SK-N-SH (cell line): Measurements from ENCODE around the gene NME9. TPM values are rescaled to one million over a fixed set of nuclear protein-coding genes. Genes with fewer than 3 reads are reported as not detected.

Experiments used
- CTCF ChIA-PET: fragments of 300-600, 350-600 bp; formaldehyde crosslinking; extraction: SDS; loops from one replicate; lab custom pipeline; 2021; lab: Yijun Ruan, JAX
- POLR2A ChIA-PET: fragments of 350-600 bp; sonication (Branson Sonifier 250); formaldehyde crosslinking; extraction: SDS; loops from one replicate; lab custom pipeline; 2020; ENCODE audit warnings: antibody characterized with exemption, inconsistent platforms; lab: Yijun Ruan, JAX
- DNase-seq: peaks from one replicate; pipeline ENCODE4 v3.0.0; 2012
- H2AFZ ChIP-seq: fragments of 200-600 bp; sonication (generic); 2 replicates; pipeline ENCODE4 v1.8.1; 2016; ENCODE audit warnings: antibody characterized with exemption, mild to moderate bottlenecking, low read depth
- H3F3A ChIP-seq: fragments of 200-600 bp; sonication (generic); replicated peaks from 2 replicates; pipeline ENCODE3; 2016; ENCODE audit warnings: antibody characterized with exemption, mild to moderate bottlenecking; ENCODE audit not compliant: insufficient read depth
- H3K27ac ChIP-seq, 2 experiments: fragments of 200-500 bp in 1 of 2; fragments of 200-600 bp in 1 of 2; sonication (Bioruptor generic) in 1 of 2; sonication (generic), shearing (Covaris generic) in 1 of 2; 2 replicates each; pipeline versions ENCODE4 v1.5.1 to v1.6.1; 2014 to 2016; ENCODE audit warnings: low read depth in 2 of 2, inconsistent platforms in 1 of 2, low read length in 1 of 2, mild to moderate bottlenecking in 1 of 2, mixed read lengths in 1 of 2
- H3K27me3 ChIP-seq: fragments of 200-600 bp; sonication (generic), shearing (Covaris generic); 2 replicates; pipeline ENCODE4 v1.6.1; 2016; ENCODE audit warnings: mixed run types; ENCODE audit not compliant: insufficient read depth
- H3K36me3 ChIP-seq, 2 experiments: fragments of 200-500 bp in 1 of 2; fragments of 200-600 bp in 1 of 2; sonication (Bioruptor generic) in 1 of 2; sonication (generic) in 1 of 2; replicated peaks in 1 of 2; 2 replicates each; pipeline versions ENCODE3 to v1.5.1; 2014 to 2016; ENCODE audit warnings: low read length in 1 of 2, mild to moderate bottlenecking in 1 of 2; ENCODE audit not compliant: insufficient read depth in 2 of 2, control insufficient read depth in 1 of 2
- H3K4me1 ChIP-seq, 2 experiments: fragments of 200-500 bp in 1 of 2; fragments of 200-600 bp in 1 of 2; sonication (Bioruptor generic) in 1 of 2; sonication (generic), shearing (Covaris generic) in 1 of 2; 2 replicates each; pipeline versions ENCODE4 v1.5.1 to v1.6.1; 2014 to 2016; ENCODE audit warnings: low read depth in 1 of 2, low read length in 1 of 2, mixed run types in 1 of 2; ENCODE audit not compliant: insufficient read depth in 2 of 2, control insufficient read depth in 1 of 2
- H3K4me2 ChIP-seq: fragments of 200-600 bp; sonication (generic), shearing (Covaris generic); 2 replicates; pipeline ENCODE4 v1.6.1; 2017; ENCODE audit warnings: mixed run types
- H3K4me3 ChIP-seq, 2 experiments: fragments of 200-500 bp in 1 of 2; fragments of 200-600 bp in 1 of 2; sonication (Bioruptor generic) in 1 of 2; sonication (generic), shearing (Covaris generic) in 1 of 2; 2 replicates each; pipeline versions ENCODE4 v1.5.1 to v1.8.1; 2014 to 2016; ENCODE audit warnings: low read depth in 2 of 2, inconsistent platforms in 1 of 2, low read length in 1 of 2, mild to moderate bottlenecking in 1 of 2, mixed read lengths in 1 of 2, moderate library complexity in 1 of 2
- H3K79me2 ChIP-seq: fragments of 200-600 bp; sonication (generic); 2 replicates; pipeline ENCODE4 v1.8.1; 2017; ENCODE audit warnings: mild to moderate bottlenecking; ENCODE audit not compliant: insufficient read depth
- H3K9ac ChIP-seq: fragments of 200-600 bp; sonication (generic); 2 replicates; pipeline ENCODE4 v1.6.1; 2017; ENCODE audit warnings: mixed run types
- H3K9me2 ChIP-seq: fragments of 200-600 bp; sonication (generic); 2 replicates; pipeline ENCODE4 v1.6.1; 2017; ENCODE audit warnings: mixed run types
- H3K9me3 ChIP-seq: fragments of 200-600 bp; sonication (generic); 2 replicates; pipeline ENCODE4 v1.6.1; 2017; ENCODE audit warnings: mixed run types, mild to moderate bottlenecking, moderate library complexity
- H4K20me1 ChIP-seq: fragments of 200-600 bp; sonication (generic); 2 replicates; pipeline ENCODE4 v1.6.1; 2017; ENCODE audit warnings: mild to moderate bottlenecking, mixed run types; ENCODE audit not compliant: insufficient read depth
- CHD2 ChIP-seq: fragments of 150-350 bp; IDR thresholded peaks from 2 replicates; pipeline ENCODE4 v1.6.1; 2018; ENCODE audit warnings: low read length; ENCODE audit not compliant: partially characterized antibody
- ELF1 ChIP-seq: IDR thresholded peaks from 2 replicates; pipeline ENCODE4 v1.4.0; 2012
- EZH2phosphoT487 ChIP-seq: fragments of 200-600 bp; sonication (generic); IDR thresholded peaks from 2 replicates; pipeline ENCODE4 v1.6.1; 2017; ENCODE audit warnings: low read depth, mixed run types, mild to moderate bottlenecking, antibody characterized with exemption, moderate library complexity, borderline replicate concordance
- FOSL2 ChIP-seq: IDR thresholded peaks from 2 replicates; pipeline ENCODE4 v1.4.0; 2012; ENCODE audit warnings: low read depth, mild to moderate bottlenecking, moderate library complexity, borderline replicate concordance
- FOXM1 ChIP-seq: IDR thresholded peaks from 2 replicates; pipeline ENCODE4 v1.4.0; 2012; ENCODE audit warnings: low read depth, mild to moderate bottlenecking
- GABPA ChIP-seq: IDR thresholded peaks from 2 replicates; pipeline ENCODE4 v1.4.0; 2012; ENCODE audit warnings: low read depth, mild to moderate bottlenecking
- JUND ChIP-seq: IDR thresholded peaks from 2 replicates; pipeline ENCODE4 v1.4.0; 2012
- MEF2A ChIP-seq: IDR thresholded peaks from 2 replicates; pipeline ENCODE4 v1.4.0; 2012; ENCODE audit warnings: low read depth, borderline replicate concordance
- MXI1 ChIP-seq: IDR thresholded peaks from 2 replicates; pipeline ENCODE4 v1.6.1; 2012; ENCODE audit warnings: mild to moderate bottlenecking, low read depth, low read length, improper control_type of control experiment
- NFIC ChIP-seq: IDR thresholded peaks from 2 replicates; pipeline ENCODE4 v1.4.0; 2012; ENCODE audit warnings: borderline replicate concordance
- POLR2AphosphoS5 ChIP-seq: IDR thresholded peaks from 2 replicates; pipeline ENCODE4 v1.6.1; 2012; ENCODE audit warnings: low read depth, low read length
- RAD21 ChIP-seq: IDR thresholded peaks from 2 replicates; pipeline ENCODE4 v1.6.1; 2012; ENCODE audit warnings: mild to moderate bottlenecking, low read length
- RCOR1 ChIP-seq: fragments of 150-350 bp; IDR thresholded peaks from 2 replicates; pipeline ENCODE4 v1.6.1; 2017; ENCODE audit warnings: antibody characterized with exemption, low read length
- RXRA ChIP-seq: IDR thresholded peaks from 2 replicates; pipeline ENCODE4 v1.4.0; 2012; ENCODE audit warnings: low read depth, mild to moderate bottlenecking, borderline replicate concordance
- SIN3A ChIP-seq: IDR thresholded peaks from 2 replicates; pipeline ENCODE4 v1.6.1; 2012; ENCODE audit warnings: low read depth, mild to moderate bottlenecking, low read length, moderate library complexity, borderline replicate concordance
- SMC3 ChIP-seq: IDR thresholded peaks from 2 replicates; pipeline ENCODE4 v1.6.1; 2012; ENCODE audit warnings: low read depth, low read length, improper control_type of control experiment
- TAF1 ChIP-seq: IDR thresholded peaks from 2 replicates; pipeline ENCODE4 v1.6.1; 2012; ENCODE audit warnings: low read depth, mild to moderate bottlenecking, low read length, moderate library complexity, borderline replicate concordance
- TEAD4 ChIP-seq: IDR thresholded peaks from 2 replicates; pipeline ENCODE4 v1.4.0; 2012; ENCODE audit warnings: mild to moderate bottlenecking, borderline replicate concordance; ENCODE audit not compliant: insufficient read depth
- WGBS: methylation state at CpG from one replicate; pipeline ENCODE4 v1.1.6; 2017; ENCODE audit warnings: low lambda C conversion rate; 5-methylcytosine and 5-hydroxymethylcytosine counted together
- polyA plus RNA-seq, 3 experiments: library from polyadenylated mRNA; depleted of rRNA; stranded (reverse); fragments of >200 nt; gene quantifications; 2 replicates each; pipeline ENCODE4 v1.2.3, GENCODE V29; 2012
- TF ChIP-seq, protein P1 (sequence below): IDR thresholded peaks from 2 replicates; pipeline ENCODE4 v1.4.0; 2012; ENCODE audit warnings: low read depth, borderline replicate concordance
- TF ChIP-seq, protein P2 (sequence below): IDR thresholded peaks from 2 replicates; pipeline ENCODE4 v1.6.1; 2012; ENCODE audit warnings: mild to moderate bottlenecking, low read depth, low read length, moderate library complexity
- TF ChIP-seq, protein P3 (sequence below): fragments of 200-600 bp; sonication (generic); IDR thresholded peaks from 2 replicates; pipeline ENCODE4 v1.6.1; 2017; ENCODE audit warnings: antibody characterized with exemption, mild to moderate bottlenecking, moderate library complexity
- TF ChIP-seq, protein P4 (sequence below): IDR thresholded peaks from 2 replicates; pipeline ENCODE4 v1.4.0; 2012; ENCODE audit warnings: low read depth
- TF ChIP-seq, protein P5 (sequence below): IDR thresholded peaks from 2 replicates; pipeline ENCODE4; 2012

NME9 gene
- polyA plus RNA-seq, 1 of the 3 experiments (the other 2 are of a cell fraction) = 0.43 TPM

DNA sequence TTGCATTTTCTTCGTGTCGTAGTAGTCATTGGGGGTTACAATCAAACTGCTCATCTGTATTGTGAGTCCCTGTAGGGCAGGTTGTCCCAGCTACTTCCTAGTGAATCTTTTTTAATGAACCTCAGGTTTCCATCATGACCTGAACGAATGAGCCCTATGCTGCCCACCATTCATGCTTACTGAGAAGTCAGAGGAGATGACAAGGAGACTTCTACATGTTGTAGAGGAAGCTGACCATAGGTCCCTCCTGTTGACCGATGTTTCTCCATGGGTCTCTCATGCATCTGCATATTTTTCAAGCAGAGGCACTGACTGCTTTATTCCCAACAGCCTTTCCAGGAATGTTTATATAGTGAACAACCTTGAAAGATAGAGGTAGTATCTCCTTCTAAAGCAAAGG is 5.0 kb upstream of the NME9 start (continued):
- TF ChIP-seq, protein P1, sequence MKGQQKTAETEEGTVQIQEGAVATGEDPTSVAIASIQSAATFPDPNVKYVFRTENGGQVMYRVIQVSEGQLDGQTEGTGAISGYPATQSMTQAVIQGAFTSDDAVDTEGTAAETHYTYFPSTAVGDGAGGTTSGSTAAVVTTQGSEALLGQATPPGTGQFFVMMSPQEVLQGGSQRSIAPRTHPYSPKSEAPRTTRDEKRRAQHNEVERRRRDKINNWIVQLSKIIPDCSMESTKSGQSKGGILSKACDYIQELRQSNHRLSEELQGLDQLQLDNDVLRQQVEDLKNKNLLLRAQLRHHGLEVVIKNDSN = no peak
- no peak for TF ChIP-seq ELF1
- TF ChIP-seq, all 33 proteins: peak for 0

DNA sequence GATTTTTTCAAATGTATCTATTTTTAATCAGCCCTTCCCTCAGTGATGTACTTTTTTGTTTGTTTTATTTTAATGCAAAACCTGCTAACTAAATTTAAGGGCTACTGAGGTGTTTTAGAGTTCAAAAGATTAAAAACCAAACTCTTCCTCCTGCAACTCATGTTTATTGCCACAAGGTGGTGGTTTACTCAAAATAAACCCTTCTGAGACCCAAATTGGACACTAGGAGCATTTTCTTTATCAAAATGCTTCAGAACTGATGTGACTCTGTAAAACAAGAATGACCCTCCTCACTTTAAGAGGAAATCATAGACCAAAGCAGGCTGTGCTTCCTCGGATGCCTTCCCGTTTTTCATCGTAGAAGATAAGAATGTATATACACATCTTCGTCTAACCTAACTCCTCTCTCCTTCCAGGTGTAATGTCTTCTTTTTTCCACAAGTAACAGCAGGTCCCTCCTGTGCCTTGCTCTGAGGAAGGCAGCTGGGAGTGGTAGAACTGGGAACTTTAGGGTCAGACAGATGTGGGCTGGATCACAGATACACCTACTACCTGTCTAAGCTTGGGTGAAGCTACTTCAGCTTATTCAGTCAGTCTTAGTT is 2.9 kb upstream of the NME9 start:
- no peak overlapping the region for H3K27ac ChIP-seq
- no peaks in the 10 kb centered on the region for H3K9me2 ChIP-seq
- 32% methylated on average over 4 of the region's 4 CpGs for WGBS
- no peaks in the 10 kb centered on the region for H4K20me1 ChIP-seq
- H3K4me1 ChIP-seq = peaks cover 3 to 5% of the 10 kb centered on the region in 2 experiments; a peak in 2 of 4 replicates
- no peaks in the 10 kb centered on the region for H3K9me3 ChIP-seq
- H3K79me2 ChIP-seq = no peaks in the 10 kb centered on the region
- peaks cover 7% of the 10 kb centered on the region for H3F3A ChIP-seq
- H3K4me3 ChIP-seq = no peak overlapping the region
- no peak overlapping the region for H3K4me2 ChIP-seq
- CTCF ChIA-PET = interaction anchor here (0.6 to 4.8 kb wide), 10 partner anchors 11 to 601 kb away, joined by 3 to 27 read pairs (median 4); partner anchors contain the start of gene MRAS
- TF ChIP-seq ELF1 (no peak), JUND (no peak), NFIC (no peak), POLR2AphosphoS5 (no peak), MXI1 (no peak), SIN3A (no peak), RXRA (no peak), TAF1 (no peak), FOXM1 (no peak), CHD2 (no peak), MEF2A (no peak), GABPA (no peak), EZH2phosphoT487 (no peak), RAD21 (peak; percentile 73), FOSL2 (no peak), RCOR1 (no peak), TEAD4 (no peak), SMC3 (peak; percentile 66)
- TF ChIP-seq, protein P2, sequence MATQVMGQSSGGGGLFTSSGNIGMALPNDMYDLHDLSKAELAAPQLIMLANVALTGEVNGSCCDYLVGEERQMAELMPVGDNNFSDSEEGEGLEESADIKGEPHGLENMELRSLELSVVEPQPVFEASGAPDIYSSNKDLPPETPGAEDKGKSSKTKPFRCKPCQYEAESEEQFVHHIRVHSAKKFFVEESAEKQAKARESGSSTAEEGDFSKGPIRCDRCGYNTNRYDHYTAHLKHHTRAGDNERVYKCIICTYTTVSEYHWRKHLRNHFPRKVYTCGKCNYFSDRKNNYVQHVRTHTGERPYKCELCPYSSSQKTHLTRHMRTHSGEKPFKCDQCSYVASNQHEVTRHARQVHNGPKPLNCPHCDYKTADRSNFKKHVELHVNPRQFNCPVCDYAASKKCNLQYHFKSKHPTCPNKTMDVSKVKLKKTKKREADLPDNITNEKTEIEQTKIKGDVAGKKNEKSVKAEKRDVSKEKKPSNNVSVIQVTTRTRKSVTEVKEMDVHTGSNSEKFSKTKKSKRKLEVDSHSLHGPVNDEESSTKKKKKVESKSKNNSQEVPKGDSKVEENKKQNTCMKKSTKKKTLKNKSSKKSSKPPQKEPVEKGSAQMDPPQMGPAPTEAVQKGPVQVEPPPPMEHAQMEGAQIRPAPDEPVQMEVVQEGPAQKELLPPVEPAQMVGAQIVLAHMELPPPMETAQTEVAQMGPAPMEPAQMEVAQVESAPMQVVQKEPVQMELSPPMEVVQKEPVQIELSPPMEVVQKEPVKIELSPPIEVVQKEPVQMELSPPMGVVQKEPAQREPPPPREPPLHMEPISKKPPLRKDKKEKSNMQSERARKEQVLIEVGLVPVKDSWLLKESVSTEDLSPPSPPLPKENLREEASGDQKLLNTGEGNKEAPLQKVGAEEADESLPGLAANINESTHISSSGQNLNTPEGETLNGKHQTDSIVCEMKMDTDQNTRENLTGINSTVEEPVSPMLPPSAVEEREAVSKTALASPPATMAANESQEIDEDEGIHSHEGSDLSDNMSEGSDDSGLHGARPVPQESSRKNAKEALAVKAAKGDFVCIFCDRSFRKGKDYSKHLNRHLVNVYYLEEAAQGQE = no peak
- TF ChIP-seq, protein P3, sequence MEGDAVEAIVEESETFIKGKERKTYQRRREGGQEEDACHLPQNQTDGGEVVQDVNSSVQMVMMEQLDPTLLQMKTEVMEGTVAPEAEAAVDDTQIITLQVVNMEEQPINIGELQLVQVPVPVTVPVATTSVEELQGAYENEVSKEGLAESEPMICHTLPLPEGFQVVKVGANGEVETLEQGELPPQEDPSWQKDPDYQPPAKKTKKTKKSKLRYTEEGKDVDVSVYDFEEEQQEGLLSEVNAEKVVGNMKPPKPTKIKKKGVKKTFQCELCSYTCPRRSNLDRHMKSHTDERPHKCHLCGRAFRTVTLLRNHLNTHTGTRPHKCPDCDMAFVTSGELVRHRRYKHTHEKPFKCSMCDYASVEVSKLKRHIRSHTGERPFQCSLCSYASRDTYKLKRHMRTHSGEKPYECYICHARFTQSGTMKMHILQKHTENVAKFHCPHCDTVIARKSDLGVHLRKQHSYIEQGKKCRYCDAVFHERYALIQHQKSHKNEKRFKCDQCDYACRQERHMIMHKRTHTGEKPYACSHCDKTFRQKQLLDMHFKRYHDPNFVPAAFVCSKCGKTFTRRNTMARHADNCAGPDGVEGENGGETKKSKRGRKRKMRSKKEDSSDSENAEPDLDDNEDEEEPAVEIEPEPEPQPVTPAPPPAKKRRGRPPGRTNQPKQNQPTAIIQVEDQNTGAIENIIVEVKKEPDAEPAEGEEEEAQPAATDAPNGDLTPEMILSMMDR = peak; percentile 74
- TF ChIP-seq, protein P1 = no peak
- TF ChIP-seq, protein P4, sequence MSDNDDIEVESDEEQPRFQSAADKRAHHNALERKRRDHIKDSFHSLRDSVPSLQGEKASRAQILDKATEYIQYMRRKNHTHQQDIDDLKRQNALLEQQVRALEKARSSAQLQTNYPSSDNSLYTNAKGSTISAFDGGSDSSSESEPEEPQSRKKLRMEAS = no peak
- TF ChIP-seq, protein P5, sequence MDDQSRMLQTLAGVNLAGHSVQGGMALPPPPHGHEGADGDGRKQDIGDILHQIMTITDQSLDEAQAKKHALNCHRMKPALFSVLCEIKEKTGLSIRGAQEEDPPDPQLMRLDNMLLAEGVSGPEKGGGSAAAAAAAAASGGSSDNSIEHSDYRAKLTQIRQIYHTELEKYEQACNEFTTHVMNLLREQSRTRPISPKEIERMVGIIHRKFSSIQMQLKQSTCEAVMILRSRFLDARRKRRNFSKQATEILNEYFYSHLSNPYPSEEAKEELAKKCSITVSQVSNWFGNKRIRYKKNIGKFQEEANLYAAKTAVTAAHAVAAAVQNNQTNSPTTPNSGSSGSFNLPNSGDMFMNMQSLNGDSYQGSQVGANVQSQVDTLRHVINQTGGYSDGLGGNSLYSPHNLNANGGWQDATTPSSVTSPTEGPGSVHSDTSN = no peak
- TF ChIP-seq, all 33 proteins: peak for 3
- no peaks in the 10 kb centered on the region for H3K27me3 ChIP-seq
- peak; percentile 50 for DNase-seq
- no peaks in the 10 kb centered on the region for H3K36me3 ChIP-seq
- POLR2A ChIA-PET = no interaction called here
- no peak overlapping the region for H3K9ac ChIP-seq
- no peak overlapping the region for H2AFZ ChIP-seq
